Transverse colon (tissue), 3 donors: ENCODE measurements around the gene HHATL.

Experiments used
- EP300 ChIP-seq: sonication (generic); formaldehyde crosslinking; IDR thresholded peaks from one replicate; pipeline ENCODE4 v1.6.1; 2017; ENCODE audit warnings: antibody characterized with exemption, low read depth
- POLR2A ChIP-seq: fragments of 450-650 bp; IDR thresholded peaks from one replicate; pipeline ENCODE4 v1.6.1; 2016; ENCODE audit warnings: antibody characterized with exemption, mild to moderate bottlenecking, moderate library complexity
- TF ChIP-seq, protein P1 (sequence below), 5 experiments: fragments of 200-600 bp in 3 of 5; fragments of 450-650 bp in 2 of 5; sonication (generic) in 3 of 5; IDR thresholded peaks; 1 replicate in 2 of 5; 2 replicates in 3 of 5; pipeline ENCODE4 v1.5.1; 2016 to 2017; ENCODE audit warnings: antibody characterized with exemption in 5 of 5, inconsistent platforms in 3 of 5, mild to moderate bottlenecking in 2 of 5, moderate library complexity in 1 of 5

- TF ChIP-seq, protein P1, sequence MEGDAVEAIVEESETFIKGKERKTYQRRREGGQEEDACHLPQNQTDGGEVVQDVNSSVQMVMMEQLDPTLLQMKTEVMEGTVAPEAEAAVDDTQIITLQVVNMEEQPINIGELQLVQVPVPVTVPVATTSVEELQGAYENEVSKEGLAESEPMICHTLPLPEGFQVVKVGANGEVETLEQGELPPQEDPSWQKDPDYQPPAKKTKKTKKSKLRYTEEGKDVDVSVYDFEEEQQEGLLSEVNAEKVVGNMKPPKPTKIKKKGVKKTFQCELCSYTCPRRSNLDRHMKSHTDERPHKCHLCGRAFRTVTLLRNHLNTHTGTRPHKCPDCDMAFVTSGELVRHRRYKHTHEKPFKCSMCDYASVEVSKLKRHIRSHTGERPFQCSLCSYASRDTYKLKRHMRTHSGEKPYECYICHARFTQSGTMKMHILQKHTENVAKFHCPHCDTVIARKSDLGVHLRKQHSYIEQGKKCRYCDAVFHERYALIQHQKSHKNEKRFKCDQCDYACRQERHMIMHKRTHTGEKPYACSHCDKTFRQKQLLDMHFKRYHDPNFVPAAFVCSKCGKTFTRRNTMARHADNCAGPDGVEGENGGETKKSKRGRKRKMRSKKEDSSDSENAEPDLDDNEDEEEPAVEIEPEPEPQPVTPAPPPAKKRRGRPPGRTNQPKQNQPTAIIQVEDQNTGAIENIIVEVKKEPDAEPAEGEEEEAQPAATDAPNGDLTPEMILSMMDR (IDR thresholded peaks at IDR 0.05), result no peak
- TF ChIP-seq POLR2A (no peak), EP300 (no peak)
These were observed 33.0 kb upstream of the HHATL start for GRCh38 chr3:42735615-42736014.
